IMR-90 (cell line): ENCODE results near the gene RAB36. TPM values are rescaled to one million over a fixed set of nuclear protein-coding genes. Genes with fewer than 3 reads are reported as not detected.
A peak's percentile ranks its signal among the peaks of the same experiment; 100 is the strongest.

Source experiments
- ATAC-seq: fragments of 200-7000 bp; cut with Tn5 transposase; 2 replicates; pipeline ENCODE4 v1.9.1; 2020; ENCODE audit warnings: low read depth, mild to moderate bottlenecking, moderate library complexity
- BruUV-seq: library from RNA; stranded (reverse); fragments of 400-500 nt; replicated peaks from 2 replicates; lab custom pipeline; 2021; lab: Mats Ljungman, UMichigan
- CTCF ChIA-PET: fragments of 300-600 bp; formaldehyde crosslinking; extraction: SDS; loops from one replicate; lab custom pipeline; 2021; ENCODE audit warnings: antibody characterized with exemption; lab: Yijun Ruan, JAX
- POLR2A ChIA-PET: fragments of 300-600 bp; sonication (Branson Sonifier 250); formaldehyde crosslinking; loops from one replicate; lab custom pipeline; 2022; ENCODE audit warnings: antibody characterized with exemption; ENCODE audit not compliant: unreplicated experiment; lab: Charles Lee
- DNase-seq: peaks from one replicate; pipeline ENCODE4 v3.0.0; 2013
- H2AFZ ChIP-seq: replicated peaks from 2 replicates; pipeline ENCODE3; 2013; ENCODE audit warnings: low read length, mild to moderate bottlenecking; ENCODE audit not compliant: poor library complexity
- H2AK5ac ChIP-seq: 2 replicates; pipeline ENCODE4 v1.6.1; 2013; ENCODE audit warnings: low read depth, low read length, inconsistent platforms
- H2AK9ac ChIP-seq: replicated peaks from 2 replicates; pipeline ENCODE3; 2013; ENCODE audit warnings: mild to moderate bottlenecking, low read depth, low read length, moderate library complexity; ENCODE audit not compliant: poor library complexity
- H2BK120ac ChIP-seq: 2 replicates; pipeline ENCODE4 v1.6.1; 2013; ENCODE audit warnings: low read depth, low read length, inconsistent platforms
- H2BK15ac ChIP-seq: 3 replicates; pipeline ENCODE4 v1.6.1; 2013; ENCODE audit warnings: low read depth, low read length, inconsistent platforms
- H2BK20ac ChIP-seq: 2 replicates; pipeline ENCODE4 v1.6.1; 2013; ENCODE audit warnings: low read depth, mild to moderate bottlenecking, inconsistent platforms, low read length, moderate library complexity
- H2BK5ac ChIP-seq: 2 replicates; pipeline ENCODE4 v1.6.1; 2013; ENCODE audit warnings: mild to moderate bottlenecking, low read depth, low read length, inconsistent platforms; ENCODE audit not compliant: poor library complexity, severe bottlenecking
- H3K14ac ChIP-seq: replicated peaks from 2 replicates; pipeline ENCODE4 v1.6.1; 2013; ENCODE audit warnings: low read depth, low read length, inconsistent platforms
- H3K18ac ChIP-seq: 2 replicates; pipeline ENCODE4 v1.6.1; 2013; ENCODE audit warnings: low read depth, low read length, control low read depth
- H3K23ac ChIP-seq: 2 replicates; pipeline ENCODE4 v1.6.1; 2013; ENCODE audit warnings: low read depth, low read length, inconsistent platforms
- H3K27ac ChIP-seq: 2 replicates; pipeline ENCODE4 v1.5.1; 2013; ENCODE audit warnings: mild to moderate bottlenecking, control low read depth, low read length; ENCODE audit not compliant: insufficient read depth
- H3K27me3 ChIP-seq: 2 replicates; pipeline ENCODE4 v1.6.1; 2013; ENCODE audit warnings: low read length; ENCODE audit not compliant: control insufficient read depth, insufficient read depth
- H3K36me3 ChIP-seq: 2 replicates; pipeline ENCODE4 v1.6.1; 2013; ENCODE audit warnings: low read length, mixed read lengths; ENCODE audit not compliant: control insufficient read depth, insufficient read depth
- H3K4ac ChIP-seq: 2 replicates; pipeline ENCODE4 v1.6.1; 2013; ENCODE audit warnings: low read depth, low read length, inconsistent platforms
- H3K4me1 ChIP-seq: 2 replicates; pipeline ENCODE4 v1.6.1; 2013; ENCODE audit warnings: low read length, mixed read lengths; ENCODE audit not compliant: control insufficient read depth, insufficient read depth
- H3K4me2 ChIP-seq: 2 replicates; pipeline ENCODE4 v1.6.1; 2013; ENCODE audit warnings: low read depth, mild to moderate bottlenecking, control low read depth, low read length, moderate library complexity
- H3K4me3 ChIP-seq: 2 replicates; pipeline ENCODE4 v1.5.1; 2013; ENCODE audit warnings: low read depth, mild to moderate bottlenecking, control low read depth, low read length, moderate library complexity; ENCODE audit not compliant: insufficient read depth
- H3K56ac ChIP-seq: 2 replicates; pipeline ENCODE4 v1.6.1; 2013; ENCODE audit warnings: low read length, inconsistent platforms; ENCODE audit not compliant: insufficient read depth; ENCODE audit errors: extremely low read depth
- H3K79me1 ChIP-seq, 2 experiments: 2 replicates each; pipeline ENCODE4 v1.6.1; 2013; ENCODE audit warnings: low read length in 2 of 2, inconsistent platforms in 1 of 2, low read depth in 1 of 2
- H3K9ac ChIP-seq: 2 replicates; pipeline ENCODE4 v1.6.1; 2013; ENCODE audit warnings: low read depth, low read length, control low read depth
- H3K9me1 ChIP-seq: 2 replicates; pipeline ENCODE4 v1.6.1; 2013; ENCODE audit warnings: low read length, inconsistent platforms; ENCODE audit not compliant: insufficient read depth
- H3K9me3 ChIP-seq: 2 replicates; pipeline ENCODE4 v1.6.1; 2013; ENCODE audit warnings: low read length; ENCODE audit not compliant: control insufficient read depth, insufficient read depth
- H4K20me1 ChIP-seq: 2 replicates; pipeline ENCODE4 v1.6.1; 2013; ENCODE audit warnings: low read length, inconsistent platforms; ENCODE audit not compliant: insufficient read depth
- H4K5ac ChIP-seq: 2 replicates; pipeline ENCODE4 v1.6.1; 2013; ENCODE audit warnings: mild to moderate bottlenecking, low read depth, low read length, control low read depth
- H4K8ac ChIP-seq, 2 experiments: 2 replicates each; pipeline ENCODE4 v1.6.1; 2013; ENCODE audit warnings: low read depth in 2 of 2, low read length in 2 of 2, control low read depth in 1 of 2, inconsistent platforms in 1 of 2
- H4K91ac ChIP-seq: 2 replicates; pipeline ENCODE4 v1.6.1; 2013; ENCODE audit warnings: low read depth, low read length, inconsistent platforms; ENCODE audit not compliant: insufficient read depth
- MAZ ChIP-seq: IDR thresholded peaks from 2 replicates; pipeline ENCODE4 v1.6.1; 2012; ENCODE audit warnings: low read depth, mild to moderate bottlenecking, low read length, improper control_type of control experiment, moderate library complexity, borderline replicate concordance
- MXI1 ChIP-seq: IDR thresholded peaks from 2 replicates; pipeline ENCODE4 v1.6.1; 2012; ENCODE audit warnings: low read depth, mild to moderate bottlenecking, low read length, moderate library complexity, borderline replicate concordance
- WGBS, 2 experiments: methylation state at CpG; one replicate each; pipeline versions ENCODE4 v1.1.5 to v1.1.7; 2013; ENCODE audit warnings: missing lambda C conversion rate in 2 of 2; ENCODE audit not compliant: insufficient read length in 1 of 2; ENCODE audit errors: extremely low coverage in 2 of 2; 5-methylcytosine and 5-hydroxymethylcytosine counted together
- dilution Hi-C: fragments of 300-500 bp; cut with HindIII; formaldehyde crosslinking; loops from one replicate; pipeline ENCODE4 v1.14.3; 2018; ENCODE audit warnings: low sequenced_read_pairs; ENCODE audit not compliant: unreplicated experiment
- in situ Hi-C: fragments of 300-500 bp; cut with MboI; formaldehyde crosslinking; loops from 3 replicates; pipeline ENCODE4 v1.14.3; 2019; ENCODE audit warnings: low sequenced_read_pairs, inconsistent platforms, mixed read lengths
- intact Hi-C: fragments of 100-400 bp; cut with micrococcal nuclease; formaldehyde crosslinking; loops from 2 replicates; pipeline ENCODE4 v1.10.0; 2022
- polyA plus RNA-seq, 3 experiments: library from polyadenylated mRNA; depleted of rRNA; stranded (reverse); fragments of >200 nt; gene quantifications; 2 replicates each; pipeline ENCODE4 v1.2.3, GENCODE V29; 2012; ENCODE audit warnings: low replicate concordance in 1 of 3
- total RNA-seq: library from RNA; depleted of rRNA; stranded (reverse); fragments of >200 nt; gene quantifications from 2 replicates; pipeline ENCODE4 v1.2.3, GENCODE V29; 2012

RAB36 gene
- total and polyA plus RNA-seq, 2 of the 4 experiments (the other 2 are of a cell fraction), result 3.6 to 4.0 TPM

DNA sequence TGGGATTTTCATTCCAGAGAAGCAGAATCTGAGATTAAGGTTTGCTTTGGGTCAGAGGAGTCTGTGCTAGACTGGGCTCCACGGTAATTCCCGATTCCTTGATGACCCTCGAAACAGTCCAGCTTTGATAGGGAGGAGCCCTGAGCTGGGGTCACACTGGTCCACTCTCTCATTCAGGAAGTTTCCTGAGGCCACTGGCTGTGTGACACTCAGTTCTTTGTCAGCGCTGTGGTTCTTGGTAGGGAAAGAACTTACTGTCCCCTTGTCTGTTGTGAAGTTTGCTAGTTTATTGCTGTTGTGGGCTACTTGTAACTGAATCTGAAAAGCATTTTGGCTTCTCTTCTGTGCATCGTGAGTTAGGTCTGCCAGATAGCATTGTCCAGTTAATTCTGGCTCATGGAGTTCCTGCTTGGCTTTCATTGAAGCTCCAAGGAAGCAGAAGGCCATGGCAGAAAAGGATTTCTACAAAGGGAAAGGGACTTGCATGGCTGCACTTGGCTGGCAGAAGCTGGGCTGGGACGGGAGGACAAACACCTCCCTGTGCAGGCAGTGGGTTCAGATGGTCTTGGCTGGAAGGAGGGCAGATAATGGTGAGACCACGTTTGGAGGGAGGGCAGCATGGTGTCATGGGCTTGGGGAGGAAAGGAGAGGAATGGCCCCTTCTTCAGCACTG, 58.3 kb downstream of the RAB36 start:
- intact Hi-C loops, result no loop called here
- peaks cover 57% of the 10 kb centered on the region for H4K20me1 ChIP-seq

More for the DNA sequence above, 58.3 kb downstream of the RAB36 start:
- Histone ChIP-seq H2AK5ac (no peak overlapping the region), H3K23ac (no peak overlapping the region), H3K79me1 (peaks cover 13 to 75% of the 10 kb centered on the region in 2 experiments), H3K27me3 (no peaks in the 10 kb centered on the region), H3K9ac (no peak overlapping the region), H4K8ac (no peak overlapping the region), H2BK20ac (no peak overlapping the region), H3K9me3 (no peaks in the 10 kb centered on the region), H3K4ac (no peak overlapping the region), H2BK5ac (no peak overlapping the region), H2BK15ac (no peak overlapping the region), H4K5ac (no peak overlapping the region), H3K4me3 (no peak overlapping the region), H3K27ac (no peak overlapping the region), H3K14ac (no peak overlapping the region), H4K91ac (no peak overlapping the region), H3K4me1 (peaks cover 4% of the 10 kb centered on the region), H2AK9ac (peak overlapping the region; percentile 81), H3K56ac (no peak overlapping the region), H3K9me1 (peaks cover 31% of the 10 kb centered on the region), H3K18ac (no peak overlapping the region), H3K36me3 (peaks cover 4% of the 10 kb centered on the region), H2BK120ac (no peak overlapping the region), H3K4me2 (no peak overlapping the region), H2AFZ (peak overlapping the region; percentile 41)
- TF ChIP-seq MAZ, result no peak
- no peak for TF ChIP-seq MXI1
- in situ Hi-C loops (no loop called here), dilution Hi-C loops (no loop called here)
- ChIA-PET POLR2A (no interaction called here), CTCF (interaction anchor here (0.7 kb wide), 1 partner anchor 10 kb away, joined by 3 read pairs; no protein-coding TSS in a partner anchor)
- DNase-seq (no peak), ATAC-seq (no peak)
- no TSS peak for BruUV-seq
- 75% methylated on average over 1 of the region's 7 CpGs; no CpG with 5 or more reads in 1 of the 2 experiments for WGBS, 2 experiments
